GM19240 (cell line): Measurements from ENCODE around the gene MROH7.

Experiments used
- DNase-seq: peaks from one replicate; pipeline ENCODE4 v3.0.0; 2011; ENCODE audit warnings: low spot score; ENCODE audit not compliant: insufficient read length

MROH7 gene

GRCh38 chr1:54649921-54650320 lies 8.3 kb downstream of the MROH7 start:
- no peak for DNase-seq

GRCh38 chr1:54650417-54650816 lies 8.8 kb downstream of the MROH7 start:
- DNase-seq: no peak

- no peak for DNase-seq
Observed at GRCh38 chr1:54651608-54652007, 10.0 kb downstream of the MROH7 start.

GRCh38 chr1:54652168-54652567 lies 10.6 kb downstream of the MROH7 start:
- DNase-seq: no peak

- no peak for DNase-seq
Observed at GRCh38 chr1:54653036-54653435, 11.4 kb downstream of the MROH7 start.

- DNase-seq: no peak
Observed at GRCh38 chr1:54658164-54658913, 16.8 kb downstream of the MROH7 start.

GRCh38 chr1:54663725-54664124 lies 22.1 kb downstream of the MROH7 start:
- DNase-seq: no peak

- no peak for DNase-seq
Observed at GRCh38 chr1:54664364-54664763, 22.8 kb downstream of the MROH7 start.

- DNase-seq: no peak
Observed at GRCh38 chr1:54665852-54666251, 24.3 kb downstream of the MROH7 start.

GRCh38 chr1:54666333-54666732 lies 24.7 kb downstream of the MROH7 start:
- no peak for DNase-seq

GRCh38 chr1:54667797-54668196 lies 26.2 kb downstream of the MROH7 start:
- no peak for DNase-seq

GRCh38 chr1:54668567-54668966 lies 27.0 kb downstream of the MROH7 start:
- no peak for DNase-seq

- peak; percentile 30 for DNase-seq
Observed at GRCh38 chr1:54671985-54672608, 30.5 kb downstream of the MROH7 start.

GRCh38 chr1:54678776-54679643 lies 37.4 kb downstream of the MROH7 start:
- DNase-seq: no peak

GRCh38 chr1:54679706-54680105 lies 38.1 kb downstream of the MROH7 start:
- no peak for DNase-seq

- no peak for DNase-seq
Observed at GRCh38 chr1:54680387-54680786, 38.8 kb downstream of the MROH7 start.

- DNase-seq: no peak
Observed at GRCh38 chr1:54681358-54681757, 39.8 kb downstream of the MROH7 start.

GRCh38 chr1:54683453-54683852 lies 41.9 kb downstream of the MROH7 start:
- no peak for DNase-seq

- DNase-seq: no peak
Observed at GRCh38 chr1:54685335-54685905, 43.8 kb downstream of the MROH7 start.

- DNase-seq: no peak
Observed at GRCh38 chr1:54686155-54686554, 44.6 kb downstream of the MROH7 start.

GRCh38 chr1:54694771-54695170 lies 53.2 kb downstream of the MROH7 start:
- no peak for DNase-seq

GRCh38 chr1:54695221-54695620 lies 53.6 kb downstream of the MROH7 start:
- DNase-seq: no peak
